Thymus (tissue), 11 donors: ENCODE results near the gene PI4K2A. TPM values are rescaled to one million over a fixed set of nuclear protein-coding genes. Genes with fewer than 3 reads are reported as not detected.
"Not testable (repeated sequence)": the region's sequence is repeated elsewhere in the genome, so short reads cannot be mapped to it uniquely, and the experiment has no call there.

ENCODE experiments used
- DNase-seq, 9 donors: peaks; one replicate each; pipeline ENCODE4 v3.0.0-alpha.2; 2013; ENCODE audit warnings: low spot score in 9 of 9, low read depth in 6 of 9, missing footprints in 1 of 9
- H3K27ac ChIP-seq, 2 donors: one replicate each; pipeline ENCODE4 v1.5.1; 2013; ENCODE audit warnings: control low read depth in 1 of 2, low read depth in 1 of 2, low read length in 1 of 2, mild to moderate bottlenecking in 1 of 2, moderate library complexity in 1 of 2
- H3K27me3 ChIP-seq, 2 donors: one replicate each; pipeline ENCODE4 v1.5.1; 2013; ENCODE audit warnings: low read length in 1 of 2; ENCODE audit not compliant: control insufficient read depth in 2 of 2, insufficient read depth in 1 of 2
- H3K36me3 ChIP-seq, 2 donors: one replicate each; pipeline ENCODE4 v1.5.1; 2013; ENCODE audit warnings: low read length in 1 of 2, mild to moderate bottlenecking in 1 of 2, moderate library complexity in 1 of 2; ENCODE audit not compliant: control insufficient read depth in 2 of 2, insufficient read depth in 2 of 2
- H3K4me1 ChIP-seq, 2 donors: one replicate each; pipeline ENCODE4 v1.5.1; 2013; ENCODE audit warnings: low read length in 2 of 2; ENCODE audit not compliant: control insufficient read depth in 2 of 2, insufficient read depth in 2 of 2
- H3K4me3 ChIP-seq, 2 donors: one replicate each; pipeline ENCODE4 v1.5.1; 2013; ENCODE audit warnings: low read length in 2 of 2, control low read depth in 1 of 2, mild to moderate bottlenecking in 1 of 2
- H3K9me3 ChIP-seq, 2 donors: one replicate each; pipeline ENCODE4 v1.5.1; 2013; ENCODE audit warnings: low read length in 1 of 2, mild to moderate bottlenecking in 1 of 2; ENCODE audit not compliant: control insufficient read depth in 2 of 2, insufficient read depth in 1 of 2
- WGBS: extraction: QIAGEN DNeasy Blood & Tissue Kit; methylation state at CpG from one replicate; pipeline ENCODE4 v1.1.7; 2013; 5-methylcytosine and 5-hydroxymethylcytosine counted together
- polyA plus RNA-seq: library from polyadenylated mRNA; stranded (reverse); fragments of 200-250 nt; gene quantifications from one replicate; pipeline ENCODE4 v1.2.3, GENCODE V29; 2013
- total RNA-seq: library from RNA; stranded (reverse); fragments of 120-200 nt; gene quantifications from one replicate; pipeline ENCODE4 v1.2.4, GENCODE V29; 2013
- donor health status: healthy.

Gene PI4K2A
- total and polyA plus RNA-seq, 2 donors, result 8.9 to 13.5 TPM

DNA sequence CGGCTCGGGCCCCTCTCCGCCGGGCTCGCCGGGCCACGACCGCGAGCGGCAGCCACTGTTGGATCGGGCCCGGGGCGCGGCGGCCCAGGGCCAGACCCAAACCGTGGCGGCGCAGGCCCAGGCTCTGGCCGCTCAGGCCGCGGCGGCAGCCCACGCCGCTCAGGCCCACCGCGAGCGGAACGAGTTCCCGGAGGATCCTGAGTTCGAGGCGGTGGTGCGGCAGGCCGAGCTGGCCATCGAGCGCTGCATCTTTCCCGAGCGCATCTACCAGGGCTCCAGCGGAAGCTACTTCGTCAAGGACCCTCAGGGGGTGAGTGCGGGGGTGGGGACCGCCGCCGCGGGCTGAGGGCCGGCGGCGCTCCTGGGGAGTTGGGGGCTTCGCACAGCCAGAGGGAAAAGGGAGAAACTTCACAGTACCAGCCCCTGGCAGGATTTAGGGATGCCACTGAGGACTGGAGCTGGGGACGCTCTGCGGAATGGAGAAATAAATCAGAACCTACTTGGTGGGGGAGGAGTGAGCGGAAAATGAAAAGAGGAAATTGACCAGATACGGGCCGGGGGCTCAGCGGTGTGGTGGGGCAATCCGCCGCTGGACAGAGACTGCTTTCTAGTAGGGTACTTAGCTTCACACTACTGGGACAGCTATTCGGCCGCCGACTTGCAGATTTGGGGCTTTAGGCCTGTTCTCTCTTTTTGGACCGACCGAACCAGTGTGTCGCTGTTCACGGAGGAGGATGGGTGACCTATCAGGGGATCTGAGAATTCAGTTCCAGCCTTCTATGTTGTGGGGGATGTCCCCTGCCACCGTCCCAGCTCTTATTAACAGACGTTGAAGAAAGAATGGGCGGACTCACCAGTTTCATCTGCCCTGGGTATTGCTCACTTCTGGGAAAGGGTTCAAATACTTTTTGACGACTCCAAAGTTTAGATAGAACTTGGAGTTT lies 669 bp downstream of the PI4K2A start:
- H3K27ac ChIP-seq, result peak overlapping the region; percentile 51 to 70
- peaks cover 0 to 9% of the 10 kb centered on the region in 2 donors for H3K27me3 ChIP-seq
- DNase-seq, result peak in 6 of 9 donors; percentile 18 to 52 (median 36)
- H3K9me3 ChIP-seq, result no peaks in the 10 kb centered on the region
- peaks cover 11 to 12% of the 10 kb centered on the region in 2 donors for H3K4me1 ChIP-seq
- 4% methylated on average over 67 of the region's 67 CpGs for WGBS
- H3K36me3 ChIP-seq, result peaks cover 6 to 15% of the 10 kb centered on the region in 2 donors
- peak overlapping the region; percentile 65 to 88 for H3K4me3 ChIP-seq

DNA sequence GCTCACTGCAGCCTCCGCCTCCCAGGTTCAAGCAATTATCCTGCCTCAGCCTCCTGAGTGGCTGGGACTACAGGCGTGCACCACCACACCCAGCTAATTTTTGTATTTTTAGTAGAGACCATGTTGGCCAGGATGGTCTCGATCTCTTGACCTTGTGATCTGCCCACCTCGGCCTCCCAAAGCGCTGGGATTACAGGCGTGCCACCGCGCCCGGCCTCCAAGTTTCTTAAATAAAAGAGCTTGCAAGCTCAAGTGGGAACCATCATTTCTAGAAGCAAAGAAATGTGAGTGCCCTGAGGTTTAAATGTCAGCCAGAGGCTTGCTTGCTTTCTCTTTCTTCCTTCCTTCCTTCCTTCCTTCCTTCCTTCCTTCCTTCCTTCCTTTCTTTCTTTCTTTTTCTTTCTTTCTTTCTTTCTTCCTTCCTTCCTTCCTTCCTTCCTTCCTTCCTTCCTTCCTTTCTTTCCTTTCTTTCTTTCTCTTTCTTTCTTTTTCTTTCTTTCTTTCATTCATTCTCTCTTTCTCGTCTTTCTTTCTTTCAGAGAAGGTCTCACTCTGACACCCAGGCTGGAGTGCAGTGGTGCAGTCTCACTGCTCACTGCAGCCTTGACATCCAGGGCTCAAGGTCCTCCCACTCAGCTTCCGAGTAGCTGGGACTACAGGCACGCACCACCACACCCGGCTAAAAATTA lies 2.1 kb downstream of the PI4K2A start:
- H3K4me3 ChIP-seq, H3K27me3 ChIP-seq, H3K9me3 ChIP-seq, DNase-seq: not testable (repeated sequence)
- H3K4me1 ChIP-seq, result peaks cover 11 to 12% of the 10 kb centered on the region in 2 donors
- 98% methylated on average over 13 of the region's 13 CpGs for WGBS
- peak overlapping the region in 1 of 2 donors; percentile 13 for H3K27ac ChIP-seq
- peaks cover 11 to 15% of the 10 kb centered on the region in 2 donors for H3K36me3 ChIP-seq

GRCh38 chr10:97643441-97643985 lies 3.0 kb downstream of the PI4K2A start:
- no peaks in the 10 kb centered on the region for H3K9me3 ChIP-seq
- peaks cover 0 to 9% of the 10 kb centered on the region in 2 donors for H3K27me3 ChIP-seq
- no peak overlapping the region for H3K4me3 ChIP-seq

DNA sequence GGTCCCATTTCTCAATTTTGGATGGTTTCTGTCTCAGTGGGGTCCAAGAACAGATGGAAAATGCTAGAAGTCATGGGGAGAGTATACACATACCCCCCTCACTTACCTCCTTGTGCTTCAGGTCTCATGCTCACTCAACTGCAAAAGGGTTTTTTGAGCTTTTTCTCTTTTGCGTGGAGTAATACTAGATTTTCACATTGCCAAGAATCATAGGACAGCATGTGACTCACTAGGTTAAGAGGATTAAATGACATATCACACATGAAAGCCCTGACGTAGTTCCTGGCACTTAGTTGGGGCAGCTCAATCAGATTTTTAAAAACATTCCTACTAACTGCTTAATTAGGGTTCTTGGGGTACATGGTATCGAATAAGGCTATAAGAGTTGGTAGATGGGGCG lies 4.5 kb downstream of the PI4K2A start:
- no peaks in the 10 kb centered on the region for H3K9me3 ChIP-seq
- WGBS, result 98% methylated on average over 4 of the region's 4 CpGs
- no peak overlapping the region for H3K27ac ChIP-seq
- peaks cover 11 to 15% of the 10 kb centered on the region in 2 donors for H3K36me3 ChIP-seq
- H3K4me1 ChIP-seq, result peaks cover 11 to 12% of the 10 kb centered on the region in 2 donors
- H3K27me3 ChIP-seq, result peaks cover 0 to 9% of the 10 kb centered on the region in 2 donors
- H3K4me3 ChIP-seq, result no peak overlapping the region
- no peak for DNase-seq

More at GRCh38 chr10:97643441-97643985, 3.0 kb downstream of the PI4K2A start:
- no peak for DNase-seq
- Histone ChIP-seq H3K36me3 (peaks cover 11 to 15% of the 10 kb centered on the region in 2 donors), H3K27ac (no peak overlapping the region), H3K4me1 (peaks cover 11 to 12% of the 10 kb centered on the region in 2 donors)
- WGBS, result 98% methylated on average over 4 of the region's 4 CpGs

DNA sequence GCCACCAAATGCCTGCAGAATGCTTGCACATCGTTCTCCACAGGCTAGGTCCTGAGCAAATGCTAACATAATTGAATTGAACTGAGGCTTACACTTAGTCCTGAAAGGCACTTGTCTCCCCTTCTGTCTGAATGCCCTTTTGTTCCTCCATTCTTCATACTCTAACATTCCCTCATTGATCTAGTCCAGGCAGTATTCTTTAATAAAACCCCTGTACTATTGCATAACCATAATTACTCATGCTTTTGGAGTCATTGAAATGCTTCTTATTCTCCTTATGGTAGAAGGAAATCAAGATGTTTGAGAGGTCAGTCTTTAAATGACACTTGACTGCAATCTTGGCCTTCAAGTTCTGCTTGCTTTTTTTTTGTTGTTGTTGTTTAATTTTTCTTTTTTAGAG lies 7.1 kb downstream of the PI4K2A start:
- H3K36me3 ChIP-seq, result peaks cover 26 to 29% of the 10 kb centered on the region in 2 donors
- no peaks in the 10 kb centered on the region for H3K4me1 ChIP-seq
- no peak overlapping the region for H3K4me3 ChIP-seq
- DNase-seq, result no peak
- WGBS, result 100% methylated on average over 1 of the region's 1 CpG
- H3K27ac ChIP-seq, result no peak overlapping the region
- no peaks in the 10 kb centered on the region for H3K27me3 ChIP-seq
- no peaks in the 10 kb centered on the region for H3K9me3 ChIP-seq

- 97% methylated on average over 5 of the region's 5 CpGs for WGBS
Measured at GRCh38 chr10:97648562-97649404, 8.3 kb downstream of the PI4K2A start.

GRCh38 chr10:97649405-97649750 lies 8.9 kb downstream of the PI4K2A start:
- 98% methylated on average over 4 of the region's 4 CpGs for WGBS
- not testable (repeated sequence) for H3K4me1 ChIP-seq, H3K27ac ChIP-seq, H3K27me3 ChIP-seq, H3K9me3 ChIP-seq, H3K4me3 ChIP-seq, DNase-seq
- peaks cover 28 to 34% of the 10 kb centered on the region in 2 donors for H3K36me3 ChIP-seq

More at GRCh38 chr10:97648562-97649404, 8.3 kb downstream of the PI4K2A start:
- Histone ChIP-seq H3K4me3 (no peak overlapping the region), H3K36me3 (peaks cover 31 to 34% of the 10 kb centered on the region in 2 donors), H3K27me3 (no peaks in the 10 kb centered on the region), H3K9me3 (no peaks in the 10 kb centered on the region), H3K27ac (peak overlapping the region in 1 of 2 donors; percentile 46), H3K4me1 (no peaks in the 10 kb centered on the region)
- peak in 1 of 9 donors; percentile 28 for DNase-seq

DNA sequence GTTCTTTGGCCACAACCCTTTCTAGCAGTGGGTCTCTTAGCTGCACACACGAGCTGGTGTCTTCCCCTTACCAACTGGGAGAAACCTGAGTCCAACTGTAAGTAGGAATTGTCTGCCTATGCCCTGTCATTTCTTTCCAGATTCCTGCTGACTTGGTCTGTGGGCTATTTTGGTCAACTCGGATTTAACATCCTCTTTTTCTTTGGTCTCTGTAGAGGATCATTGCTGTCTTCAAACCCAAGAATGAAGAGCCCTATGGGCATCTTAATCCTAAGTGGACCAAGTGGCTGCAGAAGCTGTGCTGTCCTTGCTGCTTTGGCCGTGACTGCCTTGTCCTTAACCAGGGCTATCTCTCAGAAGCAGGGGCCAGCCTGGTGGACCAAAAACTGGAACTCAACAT lies 10.3 kb downstream of the PI4K2A start:
- no peaks in the 10 kb centered on the region for H3K27me3 ChIP-seq
- no peaks in the 10 kb centered on the region for H3K4me1 ChIP-seq
- H3K9me3 ChIP-seq, result no peaks in the 10 kb centered on the region
- no peak for DNase-seq
- H3K27ac ChIP-seq, result no peak overlapping the region
- 95% methylated on average over 3 of the region's 3 CpGs for WGBS
- peaks cover 28 to 30% of the 10 kb centered on the region in 2 donors for H3K36me3 ChIP-seq
- H3K4me3 ChIP-seq, result no peak overlapping the region
